Measurements from ENCODE around the gene TSC22D2. TPM values are rescaled to one million over a fixed set of nuclear protein-coding genes. Genes with fewer than 3 reads are reported as not detected.

The TSC22D2 gene
- total and polyA plus RNA-seq, 2 of the 8 experiments (the other 6 are each of a cell fraction or from before 2014, with no cell fraction given) = 3.4 to 27.6 TPM

Other genes starting within 250 kb of the TSC22D2 start
- 98.2 and 111 TPM in 2 replicates for gene SERP1, start 138.2 kb downstream of the TSC22D2 start, total RNA-seq (2021; fragmentation: NEBNext Ultra II Directional; extraction: Animal tissue kit (Norgen Biotek cat#: 25700))
- gene SERP1, start 138.2 kb downstream of the TSC22D2 start, polyA plus RNA-seq (2011; rRNA removed) = 90.3 and 167 TPM in 2 replicates
- 87.5 and 91.6 TPM in 2 replicates for gene EIF2A, start 138.5 kb downstream of the TSC22D2 start, total RNA-seq (2021; fragmentation: NEBNext Ultra II Directional; extraction: Animal tissue kit (Norgen Biotek cat#: 25700))
- gene EIF2A, start 138.5 kb downstream of the TSC22D2 start, polyA plus RNA-seq (2011; rRNA removed) = 32.1 and 59.3 TPM in 2 replicates
- gene SELENOT, start 195.0 kb downstream of the TSC22D2 start, total RNA-seq (2021; fragmentation: NEBNext Ultra II Directional; extraction: Animal tissue kit (Norgen Biotek cat#: 25700)) = 74.7 and 79.0 TPM in 2 replicates
- gene SELENOT, start 195.0 kb downstream of the TSC22D2 start, polyA plus RNA-seq (2011; rRNA removed) = 133 and 290 TPM in 2 replicates

Data from H1 (cell line).